ENCODE data around the gene SLC5A7. TPM values are rescaled to one million over a fixed set of nuclear protein-coding genes. Genes with fewer than 3 reads are reported as not detected.

The SLC5A7 gene
- total RNA-seq, 4 donors from 2014 or later, result not detected

DNA sequence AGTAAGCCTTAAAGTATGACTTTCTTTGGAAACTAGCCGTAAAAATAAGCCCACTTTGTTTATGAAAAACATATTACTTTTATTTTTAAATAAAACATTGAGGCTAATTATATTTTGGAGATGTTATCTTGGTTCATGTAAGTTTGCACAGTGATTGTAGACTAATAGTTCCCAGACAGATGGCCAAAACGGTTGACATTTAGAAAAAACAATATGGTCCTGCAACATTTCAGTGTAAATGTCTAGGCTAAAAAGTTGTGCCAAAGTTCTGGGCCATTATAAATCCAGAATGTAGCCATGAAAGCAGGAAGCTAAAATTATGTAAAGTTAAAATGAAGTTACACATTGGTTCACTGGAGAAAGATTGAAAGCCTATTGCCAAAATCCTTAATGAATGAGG is 43.6 kb downstream of the SLC5A7 start:
- WGBS, result 58% methylated on average over 2 of the region's 2 CpGs
- Histone ChIP-seq H3K27me3 (no peaks in the 10 kb centered on the region), H3K27ac (no peak overlapping the region), H3K9me3 (no peaks in the 10 kb centered on the region), H3K36me3 (no peaks in the 10 kb centered on the region), H3K4me3 (no peak overlapping the region), H3K4me1 (no peaks in the 10 kb centered on the region)
- TF ChIP-seq EP300 (IDR thresholded peaks at IDR 0.05) (no peak), POLR2AphosphoS5 (IDR thresholded peaks at IDR 0.05) (no peak), POLR2A (IDR thresholded peaks at IDR 0.05) (no peak)
- TF ChIP-seq, protein P1, sequence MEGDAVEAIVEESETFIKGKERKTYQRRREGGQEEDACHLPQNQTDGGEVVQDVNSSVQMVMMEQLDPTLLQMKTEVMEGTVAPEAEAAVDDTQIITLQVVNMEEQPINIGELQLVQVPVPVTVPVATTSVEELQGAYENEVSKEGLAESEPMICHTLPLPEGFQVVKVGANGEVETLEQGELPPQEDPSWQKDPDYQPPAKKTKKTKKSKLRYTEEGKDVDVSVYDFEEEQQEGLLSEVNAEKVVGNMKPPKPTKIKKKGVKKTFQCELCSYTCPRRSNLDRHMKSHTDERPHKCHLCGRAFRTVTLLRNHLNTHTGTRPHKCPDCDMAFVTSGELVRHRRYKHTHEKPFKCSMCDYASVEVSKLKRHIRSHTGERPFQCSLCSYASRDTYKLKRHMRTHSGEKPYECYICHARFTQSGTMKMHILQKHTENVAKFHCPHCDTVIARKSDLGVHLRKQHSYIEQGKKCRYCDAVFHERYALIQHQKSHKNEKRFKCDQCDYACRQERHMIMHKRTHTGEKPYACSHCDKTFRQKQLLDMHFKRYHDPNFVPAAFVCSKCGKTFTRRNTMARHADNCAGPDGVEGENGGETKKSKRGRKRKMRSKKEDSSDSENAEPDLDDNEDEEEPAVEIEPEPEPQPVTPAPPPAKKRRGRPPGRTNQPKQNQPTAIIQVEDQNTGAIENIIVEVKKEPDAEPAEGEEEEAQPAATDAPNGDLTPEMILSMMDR (IDR thresholded peaks at IDR 0.05), result no peak
- no peak for DNase-seq (ENCODE audit: low spot score in 2 of 2)

DNA sequence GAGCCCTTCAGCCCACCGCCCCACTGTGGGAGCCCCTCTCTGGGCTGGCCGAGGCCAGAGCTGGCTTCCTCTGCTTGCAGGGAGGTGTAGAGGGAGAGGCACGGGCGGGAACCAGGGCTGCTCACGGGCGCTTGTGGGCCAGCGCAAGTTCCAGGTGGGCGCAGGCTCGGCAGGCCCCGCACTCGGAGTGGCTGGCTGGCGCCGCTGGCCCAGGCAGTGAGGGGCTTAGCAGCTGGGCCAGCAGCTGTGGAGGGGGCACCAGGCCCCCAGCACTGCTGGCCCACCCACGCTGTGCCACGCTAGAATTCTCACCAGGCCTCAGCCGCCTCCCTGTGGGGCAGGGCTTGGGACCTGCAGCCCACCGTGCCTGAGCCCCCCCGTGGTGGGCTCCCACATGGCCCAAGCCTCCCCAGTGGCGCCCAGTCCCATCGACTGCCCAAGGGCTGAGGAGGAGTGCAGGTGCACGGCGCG is 45.2 kb downstream of the SLC5A7 start:
- 73% methylated on average over 2 of the region's 23 CpGs for WGBS
- no peak overlapping the region for H3K27ac ChIP-seq
- H3K36me3 ChIP-seq, result no peaks in the 10 kb centered on the region
- H3K4me1 ChIP-seq, result no peaks in the 10 kb centered on the region
- no peaks in the 10 kb centered on the region for H3K27me3 ChIP-seq
- TF ChIP-seq POLR2AphosphoS5 (IDR thresholded peaks at IDR 0.05) (no peak), POLR2A (IDR thresholded peaks at IDR 0.05) (no peak), EP300 (IDR thresholded peaks at IDR 0.05) (no peak)
- TF ChIP-seq, protein P1 (IDR thresholded peaks at IDR 0.05), result no peak
- no peak overlapping the region for H3K4me3 ChIP-seq
- H3K9me3 ChIP-seq, result no peaks in the 10 kb centered on the region
- no peak for DNase-seq (ENCODE audit: low spot score in 2 of 2)

DNA sequence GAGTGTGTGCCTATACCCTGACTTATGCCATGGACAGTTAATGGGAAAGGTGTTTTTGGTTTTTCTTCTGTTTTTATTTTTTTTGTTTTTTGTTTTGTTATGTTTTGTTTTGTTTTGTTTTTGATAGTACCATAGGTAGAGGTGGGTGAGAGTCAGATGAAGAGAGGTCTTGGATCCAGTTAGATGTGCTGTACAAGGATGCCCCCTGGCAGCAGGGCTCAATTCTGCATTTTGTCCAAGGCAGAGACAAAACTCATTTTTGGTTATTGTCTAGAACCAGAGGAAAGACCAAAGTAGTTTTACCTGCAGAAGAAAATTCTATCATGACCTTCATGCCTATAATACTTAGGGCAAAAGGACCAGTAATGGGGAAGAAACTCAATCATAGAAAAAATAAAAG is 48.5 kb downstream of the SLC5A7 start:
- no peak for TF ChIP-seq POLR2A (IDR thresholded peaks at IDR 0.05)
- TF ChIP-seq EP300 (IDR thresholded peaks at IDR 0.05), result no peak
- no peak for TF ChIP-seq POLR2AphosphoS5 (IDR thresholded peaks at IDR 0.05)
- TF ChIP-seq, protein P1 (IDR thresholded peaks at IDR 0.05), result no peak
- no peaks in the 10 kb centered on the region for H3K9me3 ChIP-seq
- H3K27ac ChIP-seq, result no peak overlapping the region
- no peak for DNase-seq (ENCODE audit: low spot score in 2 of 2)
- H3K36me3 ChIP-seq, result no peaks in the 10 kb centered on the region
- no peak overlapping the region for H3K4me3 ChIP-seq
- H3K27me3 ChIP-seq, result no peaks in the 10 kb centered on the region
- H3K4me1 ChIP-seq, result no peaks in the 10 kb centered on the region

DNA sequence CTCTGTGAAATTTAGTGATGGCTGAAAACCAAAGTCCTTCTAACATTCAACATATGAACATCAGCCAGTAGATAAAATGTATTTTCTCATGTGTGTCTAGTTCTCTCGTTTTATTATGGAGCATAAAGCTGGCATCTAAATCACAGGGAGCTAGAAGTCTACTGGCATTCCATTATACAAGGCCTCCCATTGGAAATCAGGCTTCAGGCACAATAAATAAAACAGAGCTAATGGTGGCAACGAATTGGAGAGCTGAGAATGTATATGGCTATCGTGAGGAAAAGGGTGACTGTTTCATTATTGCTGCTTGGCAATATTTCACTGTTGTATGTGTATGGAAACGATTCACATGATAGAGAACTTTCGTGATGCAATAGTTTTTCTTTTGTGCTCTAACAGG is 62.4 kb downstream of the SLC5A7 start:
- no peaks in the 10 kb centered on the region for H3K4me1 ChIP-seq
- H3K27ac ChIP-seq, result no peak overlapping the region
- no peaks in the 10 kb centered on the region for H3K27me3 ChIP-seq
- H3K36me3 ChIP-seq, result no peaks in the 10 kb centered on the region
- no peak overlapping the region for H3K4me3 ChIP-seq
- DNase-seq (ENCODE audit: low spot score in 2 of 2), result no peak
- H3K9me3 ChIP-seq, result peaks cover 3% of the 10 kb centered on the region
- TF ChIP-seq, protein P1 (IDR thresholded peaks at IDR 0.05), result no peak
- TF ChIP-seq EP300 (IDR thresholded peaks at IDR 0.05) (no peak), POLR2A (IDR thresholded peaks at IDR 0.05) (no peak), POLR2AphosphoS5 (IDR thresholded peaks at IDR 0.05) (no peak)
- WGBS, result 71% methylated on average over 5 of the region's 5 CpGs

DNA sequence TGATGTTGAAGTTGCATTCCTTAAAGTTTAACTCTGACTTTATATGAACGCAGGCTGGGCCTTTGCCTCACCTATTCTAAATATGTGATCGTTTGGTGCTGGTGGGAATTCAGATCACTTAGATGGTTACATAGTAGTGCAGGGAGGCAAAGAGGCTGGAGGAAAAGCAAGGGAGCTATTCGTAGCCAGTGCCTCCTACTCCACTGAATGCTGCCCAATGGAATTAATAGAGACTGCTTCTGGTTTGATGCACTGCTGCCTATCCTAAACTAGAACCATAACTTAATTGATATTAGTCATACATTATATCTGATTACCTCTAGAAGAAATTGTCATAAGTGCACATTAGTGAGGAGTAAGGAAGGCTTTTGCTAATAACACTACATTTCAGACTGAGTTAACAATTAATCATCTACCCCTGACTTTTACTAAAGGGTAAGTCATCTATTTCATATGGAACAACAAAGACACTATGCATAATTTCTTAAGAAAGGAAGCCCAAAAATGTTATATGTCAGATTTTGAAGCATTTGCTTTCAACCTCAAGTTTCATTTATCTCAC is 72.3 kb downstream of the SLC5A7 start:
- H3K36me3 ChIP-seq, result no peaks in the 10 kb centered on the region
- H3K27me3 ChIP-seq, result no peaks in the 10 kb centered on the region
- WGBS, result 60% methylated on average over 3 of the region's 3 CpGs
- H3K4me1 ChIP-seq, result no peaks in the 10 kb centered on the region
- no peaks in the 10 kb centered on the region for H3K9me3 ChIP-seq
- DNase-seq (ENCODE audit: low spot score in 2 of 2), result no peak
- no peak for TF ChIP-seq EP300 (IDR thresholded peaks at IDR 0.05)
- TF ChIP-seq, protein P1 (IDR thresholded peaks at IDR 0.05), result no peak
- TF ChIP-seq POLR2AphosphoS5 (IDR thresholded peaks at IDR 0.05), result no peak
- no peak for TF ChIP-seq POLR2A (IDR thresholded peaks at IDR 0.05)
- no peak overlapping the region for H3K4me3 ChIP-seq
- H3K27ac ChIP-seq, result no peak overlapping the region

Measured in suprapubic skin (tissue), 4 donors.